Hindlimb muscle (tissue), 1 donor: ENCODE results near the gene ISM1. TPM values are rescaled to one million over a fixed set of nuclear protein-coding genes. Genes with fewer than 3 reads are reported as not detected.

Experiments
- DNase-seq: peaks from one replicate; pipeline ENCODE4 v3.0.0-alpha.2; 2013
- polyA plus RNA-seq: library from polyadenylated mRNA; unstranded; fragments of 120-200 nt; gene quantifications from one replicate; pipeline ENCODE4 v1.2.1, GENCODE V29; 2013; ENCODE audit not compliant: insufficient read length

ISM1 gene
- polyA plus RNA-seq, 1 donor, result 1.1 TPM

DNA sequence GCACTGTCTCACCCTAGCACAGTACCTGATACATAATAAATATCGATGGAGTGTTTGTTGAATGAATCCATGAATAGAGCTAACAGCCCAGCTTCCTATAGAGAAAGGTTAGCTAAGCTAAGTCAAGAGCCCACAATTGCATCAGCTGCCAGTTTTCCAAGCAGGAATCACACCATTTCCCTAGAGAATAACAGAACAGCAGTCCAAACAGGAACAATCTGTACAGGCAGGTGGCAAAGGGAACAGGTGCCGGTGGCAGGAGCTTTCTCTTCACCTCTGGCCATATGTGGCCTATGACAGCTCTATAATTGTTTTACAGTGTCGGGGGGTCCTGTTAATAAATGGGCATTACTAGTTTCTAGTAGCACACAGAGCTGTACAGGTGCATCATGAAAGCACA, 38.8 kb downstream of the ISM1 start:
- no peak for DNase-seq

DNA sequence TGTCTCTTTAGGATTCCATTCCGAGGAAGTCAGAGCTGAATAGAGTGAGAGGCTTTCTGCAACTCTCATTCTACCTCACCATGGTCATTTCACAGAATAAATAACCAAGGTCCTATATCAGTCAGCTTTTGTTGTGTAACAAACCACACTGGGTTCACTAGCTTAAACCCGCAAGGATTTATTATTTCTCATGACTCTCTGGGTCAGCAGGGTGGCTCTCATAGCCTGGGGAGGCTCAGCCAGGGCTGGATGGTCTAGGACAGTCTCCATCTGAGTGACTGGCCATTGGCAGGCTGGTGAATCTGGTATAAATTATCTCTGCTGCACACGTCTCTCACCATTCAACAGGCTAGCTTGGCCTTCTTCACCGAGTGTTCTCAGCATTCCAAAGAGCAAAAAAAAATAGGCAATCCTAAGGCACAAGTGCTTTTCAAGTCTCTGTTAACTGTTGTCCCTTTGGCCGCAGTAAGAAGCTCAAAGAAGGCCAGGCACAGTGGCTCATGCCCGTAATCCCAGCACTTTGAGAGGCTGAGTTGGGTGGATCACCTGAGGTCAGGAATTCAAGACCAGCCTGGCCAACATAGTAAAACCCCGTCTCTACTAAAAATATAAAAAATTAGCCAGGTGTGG, 39.7 kb downstream of the ISM1 start:
- no peak for DNase-seq

DNA sequence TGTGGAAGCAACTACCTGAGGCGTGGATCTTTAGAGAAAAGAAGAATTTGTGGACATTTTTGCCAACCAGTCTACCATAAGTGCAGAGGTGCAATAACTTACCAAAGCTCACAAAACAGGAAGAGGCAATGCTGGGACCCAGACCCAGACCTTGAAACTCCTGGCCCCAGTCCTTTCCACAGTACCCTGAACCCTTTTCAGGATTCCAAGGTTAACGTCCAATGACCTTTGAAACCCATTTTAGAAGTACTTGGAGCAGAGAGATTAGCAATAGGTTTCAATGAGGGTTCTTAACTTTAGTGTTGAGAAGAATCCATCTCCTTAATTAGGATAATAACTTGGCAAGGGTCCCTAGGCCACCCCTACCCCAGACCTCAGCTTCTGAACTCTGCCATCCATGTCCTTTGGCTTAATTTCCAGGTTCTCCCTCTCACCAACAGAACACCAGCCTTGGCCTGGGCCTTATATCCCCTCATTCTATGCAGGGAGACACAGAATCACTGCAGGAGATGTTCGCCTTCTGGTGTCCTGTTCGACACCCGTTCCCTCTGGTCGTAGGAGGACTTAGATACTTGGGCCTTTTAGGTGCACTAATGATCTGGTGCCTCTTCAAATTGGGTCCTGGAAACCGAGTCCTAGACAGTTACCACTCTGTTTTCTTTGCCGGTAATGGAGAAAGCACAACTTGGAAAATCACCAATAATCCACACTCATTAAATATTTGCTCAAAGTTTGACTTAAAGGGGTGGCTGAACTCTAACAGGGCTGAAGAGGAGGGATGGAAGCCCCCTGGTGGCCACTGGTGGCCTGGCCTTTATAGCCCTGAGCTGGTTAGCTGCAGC, 40.6 kb downstream of the ISM1 start:
- peak; percentile 17 for DNase-seq

DNA sequence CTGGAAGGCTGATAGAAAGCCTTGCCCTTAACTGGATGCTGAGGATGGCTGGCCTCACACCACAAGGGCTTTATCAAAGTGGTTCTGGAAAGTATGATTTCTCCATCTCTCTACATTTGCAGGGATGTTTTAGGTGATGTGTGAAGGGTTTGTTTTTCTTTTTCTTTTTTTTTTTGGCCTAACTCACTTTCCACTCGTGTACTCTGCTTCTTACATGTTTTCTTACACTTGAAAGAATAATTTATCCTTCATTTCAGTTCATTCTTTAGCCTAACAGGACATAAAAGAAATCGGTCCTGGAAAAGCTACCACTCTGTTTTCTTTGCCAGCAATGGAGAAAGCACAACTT, 41.2 kb downstream of the ISM1 start:
- DNase-seq, result no peak

DNA sequence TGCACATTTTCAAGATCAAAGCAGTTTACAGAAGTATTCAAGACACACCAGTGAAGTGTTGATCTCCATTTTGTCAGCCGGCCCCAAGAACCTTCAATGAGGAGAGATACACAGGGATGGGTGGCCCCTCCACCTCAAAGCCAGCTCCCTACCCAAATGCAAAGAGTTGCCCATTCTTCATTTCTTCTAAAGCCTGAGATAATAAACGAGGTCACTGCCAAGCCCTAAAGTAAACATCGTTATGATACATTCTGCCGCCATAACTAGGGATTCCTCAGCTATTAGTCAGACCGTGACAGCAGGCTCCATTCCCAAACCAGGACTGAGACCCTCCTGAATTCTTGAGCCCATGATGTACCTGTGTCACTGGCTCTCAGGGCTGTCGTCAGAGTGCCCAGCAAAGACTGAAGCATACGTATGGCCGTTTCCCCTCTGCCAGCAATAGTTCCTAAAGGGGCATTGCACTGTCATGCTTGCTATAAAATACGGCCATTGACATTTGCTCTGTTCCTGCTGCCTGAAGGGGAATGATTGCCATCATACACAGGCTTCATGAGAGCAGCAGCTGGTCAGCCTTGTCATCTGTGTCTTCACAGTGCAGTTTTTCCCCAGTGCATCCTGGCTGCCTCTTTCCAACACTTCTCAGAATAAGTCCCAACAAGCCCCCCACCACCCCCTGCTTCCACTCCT, 41.7 kb downstream of the ISM1 start:
- DNase-seq, result no peak

DNA sequence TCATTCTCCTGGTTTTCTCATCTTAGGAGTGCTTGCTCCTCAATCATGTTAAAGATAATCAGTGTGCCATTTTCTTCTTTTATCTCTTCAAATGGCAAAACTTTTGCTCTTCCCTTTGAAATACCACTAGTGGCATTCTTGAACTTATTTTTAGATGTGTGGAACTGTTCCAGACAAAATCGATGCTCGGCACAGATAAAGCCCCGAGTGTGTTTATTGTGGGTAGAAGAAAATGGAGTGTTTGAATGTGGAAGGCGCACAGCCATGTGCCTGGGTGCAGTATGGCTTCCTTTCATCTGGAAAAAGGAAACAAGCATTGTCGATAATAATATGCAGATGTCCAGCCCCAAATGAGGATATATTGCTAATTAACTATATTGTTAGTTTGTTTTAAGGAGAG, 42.4 kb downstream of the ISM1 start:
- DNase-seq, result no peak

DNA sequence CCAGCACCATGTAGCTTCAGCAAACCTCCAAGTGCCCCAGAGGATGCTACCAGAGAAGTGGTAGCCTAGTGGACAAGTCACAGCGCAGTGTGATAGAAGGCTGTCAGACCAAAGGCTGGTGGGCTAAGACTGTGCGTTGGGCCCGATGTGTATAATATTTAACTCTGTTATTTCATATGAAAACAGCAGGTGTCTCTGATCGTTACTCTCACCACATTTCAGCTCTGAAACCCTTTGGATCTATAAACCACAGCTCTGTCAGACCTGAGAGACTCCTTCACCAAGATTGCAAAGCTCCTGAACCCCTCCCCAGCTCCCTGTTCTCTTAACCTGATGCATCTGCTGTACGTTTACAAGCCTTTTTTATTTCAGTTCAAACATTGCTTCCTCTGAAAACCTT, 43.8 kb downstream of the ISM1 start:
- DNase-seq, result no peak

DNA sequence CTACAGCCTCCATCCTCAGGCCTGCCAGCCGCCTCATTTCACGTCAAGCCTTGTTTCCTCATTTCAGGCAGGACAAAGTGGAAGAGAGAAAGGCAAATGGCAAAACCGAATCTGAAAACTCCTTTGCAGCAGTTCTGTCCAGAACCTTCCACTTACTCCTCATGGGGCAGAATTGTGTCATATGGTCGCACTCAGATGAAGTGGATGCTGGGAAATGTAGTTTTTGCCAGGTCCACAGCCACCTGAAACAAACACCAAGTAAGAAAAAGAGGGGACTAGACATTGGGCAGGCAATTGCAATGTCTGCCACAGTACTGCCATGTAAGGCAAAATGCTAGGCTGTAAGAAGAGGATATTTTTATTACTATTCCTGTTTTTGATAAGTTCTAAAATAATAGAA, 44.9 kb downstream of the ISM1 start:
- DNase-seq, result no peak

DNA sequence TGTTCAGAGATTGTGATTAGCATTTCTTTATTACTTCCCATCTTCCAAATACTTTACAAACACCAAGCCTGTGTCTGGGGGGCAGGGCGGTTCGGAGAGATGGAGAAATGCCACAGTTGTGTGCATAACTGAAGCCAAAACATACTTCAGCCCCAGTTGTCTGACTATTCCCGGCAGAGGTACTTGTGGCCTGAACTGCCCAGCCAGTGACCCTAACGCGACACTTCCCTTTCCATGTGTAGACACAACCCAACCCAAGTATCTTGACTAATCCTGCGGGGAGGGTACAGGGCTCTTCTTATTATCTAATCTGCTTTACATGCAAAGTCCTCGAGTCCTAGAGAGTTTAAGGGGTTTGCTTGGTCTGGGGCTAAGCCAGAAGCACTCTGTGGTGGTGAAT, 46.2 kb downstream of the ISM1 start:
- DNase-seq, result no peak

DNA sequence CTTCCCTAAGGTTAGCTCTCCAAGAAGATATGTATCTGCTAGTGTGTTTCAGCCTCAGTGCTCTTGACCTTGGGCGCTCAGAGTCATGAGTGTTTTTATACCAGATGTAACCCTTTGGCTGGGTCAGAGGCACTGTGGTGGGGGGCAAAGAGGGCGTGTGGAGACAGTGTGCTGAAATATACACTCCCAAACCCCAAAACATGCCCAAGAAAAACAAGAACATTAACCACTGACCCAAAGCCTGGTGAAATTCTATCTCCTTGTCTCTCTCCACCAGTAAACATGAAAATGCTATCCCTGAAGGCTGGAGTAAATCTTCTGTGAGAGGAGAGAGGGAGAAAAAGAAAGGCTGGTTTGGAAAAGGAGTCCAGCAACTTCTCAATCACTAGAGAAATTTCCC, 47.9 kb downstream of the ISM1 start:
- DNase-seq, result no peak

DNA sequence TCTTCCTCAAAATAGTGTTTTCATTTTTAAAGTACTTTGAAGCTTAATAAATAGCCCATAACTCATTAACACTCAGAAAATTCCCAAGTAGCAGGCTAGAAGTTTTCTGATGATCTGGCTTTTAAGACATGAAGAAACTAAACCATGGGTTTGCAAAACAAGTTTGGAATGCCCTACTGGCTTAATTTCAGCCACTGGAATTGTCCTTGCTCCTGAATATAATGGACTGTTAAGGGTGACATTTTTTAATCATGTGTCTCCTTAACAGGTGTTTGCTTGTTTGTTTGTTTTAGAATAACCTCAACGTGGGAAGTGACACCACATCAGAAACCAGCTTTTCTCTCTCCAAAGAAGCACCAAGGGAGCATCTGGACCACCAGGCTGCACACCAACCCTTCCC, 49.1 kb downstream of the ISM1 start:
- no peak for DNase-seq

DNA sequence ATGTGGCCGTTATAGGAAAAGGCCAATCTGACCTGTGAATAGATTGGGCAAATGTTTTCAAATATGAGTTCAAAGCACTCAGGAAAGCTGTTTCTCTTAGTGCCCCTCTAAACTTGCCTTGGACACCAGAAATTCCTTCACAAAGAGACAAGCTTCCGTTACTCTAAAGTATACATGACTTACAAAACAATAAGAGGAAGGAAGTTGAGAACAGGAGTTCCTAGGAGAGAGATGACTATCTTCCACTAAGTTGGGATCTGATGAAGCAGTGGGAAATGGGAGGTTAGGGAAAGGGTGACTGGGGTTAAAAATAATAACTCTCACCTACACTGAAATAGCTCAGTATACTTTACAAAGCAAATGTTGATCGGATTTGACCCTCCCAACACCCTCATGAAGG, 50.0 kb downstream of the ISM1 start:
- DNase-seq, result no peak

DNA sequence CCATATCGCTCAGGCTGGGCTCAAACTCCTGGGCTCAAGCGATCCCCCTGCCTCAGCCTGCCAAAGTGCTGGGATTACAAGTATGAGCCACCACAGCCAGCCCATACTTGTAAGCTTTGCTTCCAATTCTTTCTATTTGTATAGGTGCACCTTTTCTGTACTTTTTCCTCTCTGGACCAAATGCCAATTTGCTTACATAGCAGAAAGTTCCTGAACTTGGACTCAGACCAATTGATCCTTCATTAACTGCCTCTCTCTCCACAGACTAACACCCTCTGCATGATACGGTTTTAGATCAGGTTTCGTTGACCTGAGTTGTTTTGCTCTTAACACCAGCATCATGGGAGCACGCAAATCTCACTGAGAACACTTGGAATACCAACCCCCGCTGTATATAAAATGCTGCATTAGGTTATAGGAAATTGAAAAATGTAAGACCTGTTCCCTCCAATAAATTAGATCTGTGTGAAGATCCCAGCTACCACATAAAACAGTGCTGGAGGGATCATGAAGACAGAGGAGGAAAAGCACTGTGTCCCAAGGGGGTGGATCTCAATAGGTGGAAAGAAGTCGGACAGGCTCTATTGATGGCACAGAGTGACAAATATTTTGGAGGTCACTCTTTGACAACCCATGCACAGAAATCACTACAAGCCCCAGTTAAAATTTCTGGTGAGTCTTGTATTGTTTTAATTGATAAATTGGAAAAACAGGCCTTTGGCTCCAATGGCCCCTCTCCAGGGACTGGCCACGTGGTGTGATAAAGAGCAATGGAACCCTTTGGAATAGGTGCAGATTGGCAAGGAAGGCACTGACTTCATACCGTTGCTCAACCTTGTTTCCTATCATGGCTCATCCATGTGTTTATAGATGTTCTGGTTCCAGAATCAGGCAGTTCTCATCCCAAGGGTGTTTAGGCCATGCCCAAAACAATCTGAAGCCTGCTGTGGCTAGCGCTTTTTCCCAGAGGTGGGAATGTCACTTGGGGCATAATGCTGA, 51.2 kb downstream of the ISM1 start:
- no peak for DNase-seq

DNA sequence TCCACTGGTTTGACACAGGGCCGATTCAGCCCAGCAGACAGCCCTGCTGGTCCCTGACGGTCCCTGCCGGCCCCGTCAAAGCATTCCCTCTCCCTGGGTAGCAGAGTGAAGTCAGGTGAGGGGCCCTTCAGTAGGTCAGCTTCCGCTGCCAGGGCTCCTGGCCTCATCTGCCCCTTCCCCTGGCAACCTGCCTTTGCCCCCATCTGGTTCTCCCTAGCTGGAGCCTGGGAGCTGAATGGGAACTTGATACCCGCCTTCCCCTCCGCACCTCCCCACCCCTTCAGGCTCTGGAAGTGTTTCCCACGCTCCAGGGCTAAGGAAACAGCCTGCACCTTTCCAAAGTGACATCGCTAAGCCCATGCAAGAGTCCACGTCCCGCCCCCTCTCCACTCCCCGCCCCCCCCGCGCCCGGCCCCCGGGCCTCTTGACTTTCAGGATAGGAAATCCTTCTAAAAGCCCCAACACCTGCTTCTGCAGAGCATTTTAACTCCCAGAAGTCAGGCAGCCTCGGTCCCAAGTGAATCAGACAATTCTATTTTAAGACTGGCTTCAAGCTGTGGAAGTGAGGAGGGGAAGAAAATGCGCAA, 53.3 kb downstream of the ISM1 start:
- DNase-seq, result peak; percentile 19

DNA sequence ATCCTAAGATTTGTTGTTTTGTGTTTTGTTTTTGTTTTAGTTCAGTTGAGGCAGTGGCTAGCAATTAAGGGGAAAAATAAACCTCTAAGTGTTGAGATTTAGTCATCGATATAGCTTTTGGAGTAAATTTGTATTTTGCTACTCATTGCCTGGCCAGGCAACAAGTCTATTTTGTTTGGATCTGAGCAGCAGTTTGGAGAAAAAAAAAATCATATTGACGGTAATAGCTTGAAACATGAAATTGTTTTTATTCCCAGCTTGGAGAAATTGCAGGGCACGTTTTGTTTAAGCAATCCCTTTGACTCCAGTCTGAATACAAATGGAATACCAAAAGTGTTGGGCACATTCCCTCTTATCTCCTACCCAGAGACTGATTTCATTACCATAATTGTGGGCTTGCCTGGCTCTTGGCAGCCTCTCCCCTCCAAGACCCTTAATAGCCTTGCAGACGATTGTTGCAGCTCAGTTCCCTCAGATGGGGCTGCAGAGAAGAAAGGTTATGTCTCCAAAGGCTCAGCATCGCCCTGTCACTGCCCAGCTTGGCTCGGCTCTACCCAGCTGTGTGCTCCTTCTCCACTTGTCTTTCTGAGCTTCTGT, 56.0 kb downstream of the ISM1 start:
- DNase-seq, result no peak

DNA sequence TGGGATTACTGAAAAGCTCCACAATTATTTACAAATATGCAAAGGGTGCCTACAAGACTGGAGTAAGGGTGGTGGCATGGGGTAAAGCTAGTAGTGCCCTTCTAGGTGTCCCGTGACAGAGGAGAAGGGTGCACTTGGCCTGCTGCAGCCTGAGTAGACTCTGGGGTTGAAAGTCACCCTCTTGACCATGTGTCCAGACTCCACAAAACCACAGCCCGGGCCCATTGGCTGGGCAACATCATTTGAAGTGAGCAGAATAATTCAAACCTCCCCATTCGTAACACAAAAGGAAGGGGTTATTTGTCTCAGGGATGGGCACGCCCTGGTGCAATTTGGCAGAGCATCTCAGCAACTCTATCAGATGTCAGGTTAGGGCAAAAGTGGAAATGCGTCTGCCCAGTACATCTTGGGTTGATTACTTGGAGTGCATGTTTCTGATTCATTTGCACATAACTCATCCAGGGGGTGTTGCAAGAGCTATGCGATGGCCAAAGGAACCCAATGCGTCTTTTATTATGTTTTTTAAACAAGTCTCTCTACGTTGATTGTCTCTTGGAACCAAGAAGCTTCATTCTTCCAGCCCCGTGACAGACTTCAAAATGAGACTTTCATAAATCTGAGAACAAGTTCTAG, 56.7 kb downstream of the ISM1 start:
- no peak for DNase-seq

DNA sequence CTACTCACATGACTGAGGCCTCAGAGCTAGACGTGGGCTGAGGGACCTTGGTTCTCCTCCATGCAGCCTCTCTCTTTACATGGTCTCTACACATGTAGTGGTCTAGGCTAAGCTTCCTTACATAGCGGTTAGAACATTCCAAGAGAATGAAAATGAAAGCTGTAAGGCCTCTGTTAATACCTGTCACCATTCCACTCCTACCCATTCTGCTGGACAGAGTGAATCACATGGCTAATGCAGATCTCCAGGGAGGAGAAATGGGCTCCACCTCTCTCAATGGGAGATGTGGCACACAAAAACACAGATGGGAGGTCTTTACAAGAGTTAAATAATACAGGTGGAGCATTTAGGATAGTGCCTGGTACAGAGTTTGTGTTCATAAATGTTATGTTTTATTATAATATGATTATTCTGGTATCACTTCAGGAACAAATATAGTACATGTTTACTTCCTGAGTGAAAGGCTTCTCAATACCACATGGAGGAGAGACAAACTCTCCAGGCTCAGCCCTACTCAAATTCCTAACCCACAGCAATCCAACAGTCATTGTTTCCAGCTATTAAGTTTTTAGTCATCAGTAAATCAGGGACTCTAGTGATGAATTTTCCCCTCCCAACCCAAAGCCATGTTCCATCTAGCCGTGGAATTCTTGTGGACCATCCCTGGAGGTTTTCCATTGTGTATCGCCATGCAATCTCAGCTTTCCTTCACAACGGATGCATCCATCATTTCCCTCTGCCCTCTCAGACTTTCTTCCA, 57.9 kb downstream of the ISM1 start:
- DNase-seq, result no peak

DNA sequence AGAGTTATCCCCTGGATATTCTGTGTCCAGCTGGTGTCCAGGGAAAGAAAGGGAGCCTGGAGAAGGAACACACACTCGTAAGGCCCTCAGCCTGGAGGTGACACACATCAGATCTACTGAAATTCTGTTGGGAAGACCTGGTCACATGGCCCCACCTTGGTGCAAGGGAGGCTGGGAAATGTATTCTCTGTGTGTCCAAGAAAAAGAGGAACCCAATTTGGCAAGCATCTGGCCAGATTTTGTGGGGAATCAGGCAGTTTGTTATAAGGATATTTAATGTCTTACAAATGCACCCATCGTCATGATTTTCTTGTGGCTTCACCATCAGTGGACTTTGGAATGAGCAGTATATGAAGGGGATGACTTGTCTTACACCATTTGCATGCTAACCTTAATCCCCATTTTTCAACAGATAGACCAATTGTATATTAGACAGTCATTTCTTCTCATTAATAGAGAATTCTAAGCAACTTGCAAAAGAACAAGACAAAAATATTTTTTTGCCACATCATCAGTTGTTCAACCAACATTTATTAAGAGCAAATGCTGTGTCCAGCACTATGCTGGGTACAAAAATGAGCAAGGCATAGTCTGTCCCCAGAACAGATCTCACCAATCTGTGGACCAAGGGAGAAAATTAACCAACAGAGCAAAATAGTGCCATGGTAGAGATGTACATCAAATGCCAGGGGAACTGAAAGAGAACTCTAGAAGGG, 59.7 kb downstream of the ISM1 start:
- DNase-seq, result no peak

DNA sequence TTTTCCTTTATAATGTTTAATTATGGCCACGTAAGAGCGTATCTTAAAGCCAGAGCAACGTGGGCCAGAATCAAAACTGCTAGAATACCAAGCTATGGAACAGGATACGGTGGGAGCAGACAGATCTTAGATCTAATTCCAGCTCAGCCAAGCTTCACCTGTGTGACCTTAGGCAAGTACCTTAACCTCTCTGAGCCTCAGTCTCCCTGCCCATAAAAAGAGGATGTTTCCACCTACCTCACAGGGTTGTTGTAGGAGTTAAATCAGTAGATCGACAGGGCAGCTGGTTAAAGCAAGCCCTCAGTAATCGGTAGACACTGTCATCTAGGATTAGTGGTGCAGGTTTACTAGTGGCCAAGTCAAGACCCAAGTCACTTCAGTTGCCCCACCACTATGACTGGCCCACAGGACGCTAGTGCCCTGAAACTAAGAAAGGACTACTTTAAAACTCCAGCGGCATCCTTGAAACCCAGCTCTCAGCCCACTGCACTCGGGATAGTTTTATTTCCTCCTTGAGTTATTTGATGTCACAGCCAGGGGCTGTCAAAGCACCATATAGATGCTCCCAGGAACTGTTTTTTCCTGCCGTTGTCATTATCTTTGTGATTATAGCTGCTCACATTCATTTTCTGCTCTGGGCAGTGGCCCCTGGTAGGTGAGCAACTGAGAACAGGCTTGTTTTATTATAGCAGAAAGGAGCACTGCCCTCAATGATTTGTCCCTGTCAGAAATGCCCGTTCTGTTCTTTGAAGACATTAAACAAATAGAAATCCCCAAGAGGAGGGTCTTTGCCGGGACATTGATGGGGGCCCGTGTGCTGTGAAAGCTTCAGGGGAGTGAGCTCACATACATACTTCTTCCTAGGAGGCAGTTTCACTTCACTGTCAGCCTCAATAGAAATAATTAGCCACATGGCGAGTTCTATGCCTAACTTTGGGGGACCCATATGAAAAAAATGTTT, 63.1 kb downstream of the ISM1 start:
- DNase-seq, result no peak
